ENCODE data around the gene ZNF777. TPM values are rescaled to one million over a fixed set of nuclear protein-coding genes. Genes with fewer than 3 reads are reported as not detected.
"Not testable (repeated sequence)": the region's sequence is repeated elsewhere in the genome, so short reads cannot be mapped to it uniquely, and the experiment has no call there.

ZNF777 gene
- total RNA-seq, 4 donors from 2014 or later: 6.5 to 12.4 (median 9.9) TPM

DNA sequence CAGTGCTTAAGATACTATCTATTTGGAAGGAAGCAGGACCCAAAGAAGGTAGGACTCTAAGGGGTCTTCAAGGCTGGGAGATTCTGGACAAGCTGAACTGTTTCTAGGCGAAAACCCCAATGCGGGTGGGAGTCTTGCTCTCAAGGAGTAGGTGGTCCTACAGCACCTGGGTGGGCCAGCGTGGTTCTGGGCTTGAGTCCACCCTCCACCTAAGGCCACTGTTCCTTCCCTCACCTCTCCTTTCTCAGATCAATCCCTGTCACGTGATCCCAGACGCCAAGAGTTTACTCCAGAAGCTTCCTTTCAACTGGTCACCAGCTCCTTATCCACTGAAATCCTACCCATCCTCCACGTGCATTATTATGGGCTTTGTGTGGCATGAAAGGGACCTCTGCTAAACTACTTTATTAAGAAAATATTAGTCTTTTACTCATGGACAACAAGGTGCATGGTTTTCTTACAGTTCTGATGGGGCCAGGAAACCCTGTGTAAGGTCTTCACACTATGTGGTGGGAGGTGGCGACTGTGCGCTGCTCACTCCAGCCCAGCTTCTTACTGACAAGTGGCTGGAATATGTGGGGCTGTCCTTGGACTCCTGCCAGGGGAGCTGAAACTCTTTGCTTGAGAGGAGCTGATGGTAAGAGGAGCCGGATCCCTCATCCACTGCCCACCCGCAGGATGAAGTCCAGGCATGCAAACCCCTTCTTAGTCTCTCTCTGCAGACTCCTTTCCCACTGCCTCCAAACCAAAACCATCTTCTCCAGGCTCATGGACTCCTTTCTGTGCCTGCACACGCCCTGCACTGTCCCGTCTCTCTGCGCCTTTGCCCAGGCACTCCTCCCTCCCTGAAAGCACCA, 35.2 kb upstream of the ZNF777 start:
- no peak for TF ChIP-seq POLR2A (IDR thresholded peaks at IDR 0.05)
- TF ChIP-seq, protein P1, sequence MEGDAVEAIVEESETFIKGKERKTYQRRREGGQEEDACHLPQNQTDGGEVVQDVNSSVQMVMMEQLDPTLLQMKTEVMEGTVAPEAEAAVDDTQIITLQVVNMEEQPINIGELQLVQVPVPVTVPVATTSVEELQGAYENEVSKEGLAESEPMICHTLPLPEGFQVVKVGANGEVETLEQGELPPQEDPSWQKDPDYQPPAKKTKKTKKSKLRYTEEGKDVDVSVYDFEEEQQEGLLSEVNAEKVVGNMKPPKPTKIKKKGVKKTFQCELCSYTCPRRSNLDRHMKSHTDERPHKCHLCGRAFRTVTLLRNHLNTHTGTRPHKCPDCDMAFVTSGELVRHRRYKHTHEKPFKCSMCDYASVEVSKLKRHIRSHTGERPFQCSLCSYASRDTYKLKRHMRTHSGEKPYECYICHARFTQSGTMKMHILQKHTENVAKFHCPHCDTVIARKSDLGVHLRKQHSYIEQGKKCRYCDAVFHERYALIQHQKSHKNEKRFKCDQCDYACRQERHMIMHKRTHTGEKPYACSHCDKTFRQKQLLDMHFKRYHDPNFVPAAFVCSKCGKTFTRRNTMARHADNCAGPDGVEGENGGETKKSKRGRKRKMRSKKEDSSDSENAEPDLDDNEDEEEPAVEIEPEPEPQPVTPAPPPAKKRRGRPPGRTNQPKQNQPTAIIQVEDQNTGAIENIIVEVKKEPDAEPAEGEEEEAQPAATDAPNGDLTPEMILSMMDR (IDR thresholded peaks at IDR 0.05): no peak
- Histone ChIP-seq H3K4me1 (peaks cover 0 to 23% (median 0%) of the 10 kb centered on the region in 4 donors), H3K27me3 (no peaks in the 10 kb centered on the region), H3K4me3 (peak overlapping the region; percentile 82 to 96 (median 90)), H3K9me3 (no peaks in the 10 kb centered on the region), H3K27ac (peak overlapping the region in 3 of 4 donors; percentile 81 to 95 (median 84)), H3K36me3 (peaks cover 0 to 32% (median 0%) of the 10 kb centered on the region in 3 donors)
- peak in 2 of 3 donors; percentile 38 to 75 for DNase-seq

GRCh38 chr7:149494738-149495368, 34.0 kb upstream of the ZNF777 start:
- Histone ChIP-seq H3K4me1 (peaks cover 0 to 23% (median 0%) of the 10 kb centered on the region in 4 donors), H3K27ac (no peak overlapping the region), H3K36me3 (peaks cover 0 to 43% (median 0%) of the 10 kb centered on the region in 3 donors), H3K9me3 (no peaks in the 10 kb centered on the region), H3K4me3 (no peak overlapping the region), H3K27me3 (no peaks in the 10 kb centered on the region)
- no peak for DNase-seq
- TF ChIP-seq, protein P1 (IDR thresholded peaks at IDR 0.05): no peak
- TF ChIP-seq POLR2A (IDR thresholded peaks at IDR 0.05): no peak

DNA sequence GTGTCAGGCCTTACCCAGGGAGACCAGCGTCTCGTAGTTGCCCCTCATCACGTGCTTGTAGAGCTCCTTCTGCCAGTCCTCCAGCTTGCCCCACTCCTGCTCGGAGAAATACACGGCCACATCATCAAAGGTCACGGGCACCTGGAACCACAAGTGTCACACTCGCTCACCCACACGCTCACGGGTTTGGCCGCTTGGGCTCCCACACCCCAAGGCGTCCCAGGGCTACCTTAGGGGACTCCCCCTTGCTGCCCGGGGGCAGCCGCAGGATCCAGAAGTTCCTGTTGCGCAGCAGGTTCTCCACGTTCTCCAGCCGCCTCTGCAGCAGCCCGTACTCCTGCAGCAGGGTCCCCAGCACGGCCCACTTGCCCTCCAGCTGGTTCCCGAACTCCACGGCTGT, 33.1 kb upstream of the ZNF777 start:
- Histone ChIP-seq H3K4me1 (peaks cover 0 to 23% (median 0%) of the 10 kb centered on the region in 4 donors), H3K36me3 (peaks cover 0 to 50% (median 0%) of the 10 kb centered on the region in 3 donors)
- not testable (repeated sequence) for H3K27ac ChIP-seq, H3K27me3 ChIP-seq, DNase-seq, H3K9me3 ChIP-seq, H3K4me3 ChIP-seq

- H3K4me1 ChIP-seq: peaks cover 0 to 23% (median 0%) of the 10 kb centered on the region in 4 donors
- no peak for TF ChIP-seq POLR2A (IDR thresholded peaks at IDR 0.05)
- TF ChIP-seq, protein P1 (IDR thresholded peaks at IDR 0.05): no peak
- no peak overlapping the region for H3K4me3 ChIP-seq
- H3K36me3 ChIP-seq: peaks cover 0 to 54% (median 0%) of the 10 kb centered on the region in 3 donors
- no peak for DNase-seq
- no peak overlapping the region for H3K27ac ChIP-seq
- H3K27me3 ChIP-seq: no peaks in the 10 kb centered on the region
- no peaks in the 10 kb centered on the region for H3K9me3 ChIP-seq
Measured at GRCh38 chr7:149493366-149493765, 32.5 kb upstream of the ZNF777 start.

DNA sequence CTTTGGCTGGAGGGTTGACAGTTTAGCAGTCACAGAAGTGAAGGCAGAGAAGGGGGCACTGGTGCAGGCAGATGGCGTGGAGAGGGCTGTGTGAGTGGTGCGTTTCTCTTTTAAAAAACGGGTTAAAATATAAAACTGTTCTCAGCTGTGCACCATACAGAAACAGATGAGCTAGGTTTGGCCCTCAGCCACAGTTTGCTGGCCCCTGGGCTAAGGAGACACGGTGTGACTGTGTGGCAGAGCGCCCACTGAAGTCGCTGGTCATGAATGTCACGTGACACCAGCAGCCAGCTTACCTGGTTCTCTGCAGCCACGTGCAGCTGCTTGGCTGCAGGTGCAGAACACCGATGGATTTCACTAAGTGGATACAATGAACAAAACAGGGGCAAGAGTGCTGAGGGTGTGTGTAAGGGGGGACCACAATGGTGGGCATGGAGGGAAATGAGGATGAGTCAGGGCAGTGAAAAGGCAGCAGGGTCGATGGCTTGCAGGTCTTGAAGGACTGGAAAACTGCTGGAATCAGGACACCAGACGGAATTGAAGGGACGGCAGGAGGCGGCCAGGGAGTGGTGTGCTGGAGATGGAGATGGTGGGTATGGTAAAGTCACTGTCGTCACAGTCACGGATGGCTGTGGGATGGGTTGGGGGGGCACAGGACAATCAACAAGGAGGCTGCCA, 29.4 kb upstream of the ZNF777 start:
- Histone ChIP-seq H3K9me3 (no peaks in the 10 kb centered on the region), H3K4me1 (peaks cover 0 to 4% (median 0%) of the 10 kb centered on the region in 4 donors), H3K27me3 (no peaks in the 10 kb centered on the region), H3K27ac (no peak overlapping the region), H3K4me3 (no peak overlapping the region), H3K36me3 (peaks cover 0 to 73% (median 0%) of the 10 kb centered on the region in 3 donors)
- TF ChIP-seq, protein P1 (IDR thresholded peaks at IDR 0.05): no peak
- no peak for TF ChIP-seq POLR2A (IDR thresholded peaks at IDR 0.05)
- no peak for DNase-seq
